ENCODE results near the gene OR6C70.
"Not testable (repeated sequence)": the region's sequence is repeated elsewhere in the genome, so short reads cannot be mapped to it uniquely, and the experiment has no call there.

The OR6C70 gene

GRCh38 chr12:55470088-55470829 lies at the start of gene OR6C70:
OR6C70 (minus strand) TSS chr12:55470138; CDS start chr12:55470138, 0 bp downstream.
- no peak for DNase-seq (ENCODE audit: low spot score)

DNA sequence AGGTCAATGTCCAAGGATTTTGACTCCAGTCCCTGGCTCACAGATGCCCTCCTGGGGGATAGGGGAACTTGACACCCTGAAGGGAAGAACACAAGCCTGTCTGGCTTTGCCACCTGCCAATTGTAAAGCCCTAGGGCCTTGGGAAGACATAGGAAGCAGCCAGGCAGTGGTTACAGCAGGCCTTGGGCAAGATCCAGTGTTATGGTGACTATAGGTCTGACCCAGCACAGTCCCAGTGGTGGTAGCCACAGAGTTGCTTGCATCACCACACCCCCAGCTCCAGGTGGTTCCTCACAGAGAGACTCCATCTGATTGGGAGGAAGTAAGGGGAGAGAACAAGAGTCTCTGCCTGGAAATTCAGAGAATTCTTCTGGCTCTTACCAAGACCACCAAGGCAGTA lies 46.5 kb upstream of the OR6C70 start:
- no peak for DNase-seq (ENCODE audit: low spot score)

DNA sequence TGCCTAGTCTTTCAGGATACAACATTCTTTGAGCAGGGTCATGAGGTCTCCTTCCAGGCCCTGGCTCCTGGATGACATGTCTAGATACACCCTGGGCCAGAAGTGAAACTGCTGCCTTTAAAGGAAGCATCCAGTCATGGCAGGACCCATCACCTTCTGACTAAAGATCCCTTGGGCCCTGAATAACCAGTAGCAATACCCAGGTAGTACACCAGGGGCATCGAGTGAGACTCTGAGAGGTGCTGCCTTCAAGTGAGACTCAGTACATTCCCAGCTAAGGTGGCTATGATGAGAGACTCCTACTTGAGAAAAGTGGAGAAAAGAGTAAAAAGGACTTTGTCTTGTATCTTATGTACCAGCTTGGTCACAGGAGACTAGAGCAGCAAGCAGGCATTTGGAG lies 45.8 kb upstream of the OR6C70 start:
- no peak for DNase-seq (ENCODE audit: low spot score)

DNA sequence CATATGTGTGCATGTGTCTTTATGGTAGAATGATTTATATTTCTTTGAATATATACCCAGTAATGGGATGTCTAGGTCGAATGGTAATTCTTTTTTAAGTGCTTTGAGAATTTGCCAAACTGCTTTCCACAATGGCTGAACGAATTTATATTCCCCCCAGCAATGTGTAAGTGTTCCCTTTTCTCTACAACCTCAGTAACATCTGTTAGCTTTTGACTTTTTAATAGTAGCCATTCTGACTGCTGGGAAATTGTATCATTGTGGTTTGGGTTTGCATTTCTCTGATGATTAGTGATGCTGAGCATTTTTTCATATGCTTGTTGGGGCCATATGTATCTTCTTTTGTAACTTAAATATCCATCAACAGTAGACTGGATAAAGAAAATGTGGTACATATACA lies 31.7 kb upstream of the OR6C70 start:
- no peak for DNase-seq (ENCODE audit: low spot score)

DNA sequence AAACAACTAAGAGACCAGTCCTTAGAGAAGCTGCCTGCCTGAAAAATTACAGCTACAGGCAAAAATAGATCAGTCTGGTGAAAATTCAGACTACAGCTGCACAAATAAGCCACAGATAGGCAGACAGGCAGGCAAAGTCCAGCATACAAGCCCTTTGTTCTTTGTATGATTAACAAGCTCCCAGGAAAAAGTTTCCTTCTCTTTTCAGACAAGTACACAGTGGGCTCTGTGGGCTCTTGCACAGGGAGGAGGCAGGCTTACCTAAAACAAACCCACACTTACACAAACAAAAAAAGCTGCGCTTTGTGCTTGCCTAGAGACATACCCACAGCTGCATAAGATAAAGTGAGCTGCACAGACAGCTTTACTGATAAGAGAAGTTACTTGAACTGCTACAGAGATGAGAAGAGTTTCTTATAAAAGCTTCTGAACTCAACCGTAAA lies 29.9 kb upstream of the OR6C70 start:
- no peak for DNase-seq (ENCODE audit: low spot score)

- no peak for DNase-seq (ENCODE audit: low spot score)
Measured at GRCh38 chr12:55499231-55499630, 29.3 kb upstream of the OR6C70 start.

DNA sequence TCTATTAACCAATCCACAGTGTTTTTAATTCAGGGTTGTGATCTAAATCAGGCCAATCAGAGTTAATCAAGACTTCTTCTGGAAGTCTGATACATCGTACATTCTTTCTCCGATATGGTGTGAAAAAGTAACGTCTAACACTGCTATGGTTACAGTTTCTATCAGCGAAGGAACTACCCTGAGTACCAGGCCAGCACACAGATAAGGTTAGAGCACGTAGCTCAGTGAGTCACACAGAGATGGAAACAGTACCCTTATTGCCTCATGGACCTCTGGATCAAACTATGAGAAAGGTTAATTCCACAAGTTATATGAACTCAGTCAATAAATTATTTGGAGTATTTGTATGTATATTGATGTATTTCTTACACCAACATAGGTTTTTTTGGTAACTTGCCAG lies 25.6 kb upstream of the OR6C70 start:
- DNase-seq (ENCODE audit: low spot score), result no peak

- DNase-seq (ENCODE audit: low spot score), result no peak
Measured at GRCh38 chr12:55492078-55492477, 22.1 kb upstream of the OR6C70 start, which contains the start of gene OR6C68. OR6C68 (plus strand) TSS chr12:55492378; CDS start chr12:55492378, 0 bp downstream.

GRCh38 chr12:55484284-55484683 lies 14.3 kb upstream of the OR6C70 start:
- not testable (repeated sequence) for DNase-seq (ENCODE audit: low spot score)

- DNase-seq (ENCODE audit: low spot score), result not testable (repeated sequence)
Measured at GRCh38 chr12:55479136-55479535, 9.2 kb upstream of the OR6C70 start.

DNA sequence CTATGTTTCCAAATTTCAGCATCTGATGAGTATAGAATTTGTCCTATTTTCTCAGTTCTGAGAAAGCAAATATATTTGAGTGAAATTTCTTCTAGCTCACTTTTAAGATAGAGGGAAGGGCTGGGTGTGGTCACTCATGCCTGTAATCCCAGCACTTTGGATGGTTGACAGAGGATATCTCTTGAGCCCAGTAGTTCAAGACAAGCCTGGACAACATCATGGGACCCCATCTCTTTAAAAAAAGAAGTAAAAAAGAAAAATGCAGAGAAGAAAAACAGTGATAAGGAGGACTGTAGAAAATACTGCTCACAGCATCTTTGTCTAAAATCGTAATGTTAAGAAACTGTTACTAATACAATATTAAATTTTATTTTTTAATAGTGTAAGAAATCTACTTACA lies 2.3 kb upstream of the OR6C70 start:
- no peak for DNase-seq (ENCODE audit: low spot score)

GRCh38 chr12:55469291-55469690 lies 647 bp downstream of the OR6C70 start:
- DNase-seq (ENCODE audit: low spot score), result no peak

GRCh38 chr12:55467836-55468235 lies 2.1 kb downstream of the OR6C70 start:
- no peak for DNase-seq (ENCODE audit: low spot score)

- DNase-seq (ENCODE audit: low spot score), result not testable (repeated sequence)
Measured at GRCh38 chr12:55464926-55465325, 5.0 kb downstream of the OR6C70 start.

- DNase-seq (ENCODE audit: low spot score), result no peak
Measured at GRCh38 chr12:55448825-55449224, 21.1 kb downstream of the OR6C70 start.

GRCh38 chr12:55446326-55446725 lies 23.6 kb downstream of the OR6C70 start:
- DNase-seq (ENCODE audit: low spot score), result no peak

GRCh38 chr12:55445357-55445756 lies 24.6 kb downstream of the OR6C70 start:
- no peak for DNase-seq (ENCODE audit: low spot score)

DNA sequence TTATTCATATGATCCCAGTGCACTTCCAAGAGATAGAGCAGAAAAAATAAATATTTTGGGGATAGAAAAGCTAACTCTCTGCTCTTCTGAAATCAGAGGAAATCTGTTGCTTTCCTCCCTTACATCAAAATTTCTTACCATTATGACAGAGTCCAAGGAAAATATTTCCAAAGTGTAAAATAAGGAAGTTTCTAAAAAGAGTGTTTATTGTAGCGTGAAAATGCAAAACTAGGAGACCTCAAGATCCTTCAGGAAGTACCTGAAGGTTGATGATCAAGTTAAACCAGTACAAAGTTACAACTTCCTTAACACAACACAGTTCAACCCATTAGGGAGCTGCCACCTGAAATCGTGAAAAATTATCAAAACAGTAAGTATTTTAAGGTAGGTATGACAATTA lies 26.2 kb downstream of the OR6C70 start, which contains the start of gene OR6C2:
Gene OR6C2 (plus strand): TSS at position 301 of the 400 bp plus-strand sequence. CDS start 8,138 bp downstream, outside the sequence.
- no peak for DNase-seq (ENCODE audit: low spot score)

DNA sequence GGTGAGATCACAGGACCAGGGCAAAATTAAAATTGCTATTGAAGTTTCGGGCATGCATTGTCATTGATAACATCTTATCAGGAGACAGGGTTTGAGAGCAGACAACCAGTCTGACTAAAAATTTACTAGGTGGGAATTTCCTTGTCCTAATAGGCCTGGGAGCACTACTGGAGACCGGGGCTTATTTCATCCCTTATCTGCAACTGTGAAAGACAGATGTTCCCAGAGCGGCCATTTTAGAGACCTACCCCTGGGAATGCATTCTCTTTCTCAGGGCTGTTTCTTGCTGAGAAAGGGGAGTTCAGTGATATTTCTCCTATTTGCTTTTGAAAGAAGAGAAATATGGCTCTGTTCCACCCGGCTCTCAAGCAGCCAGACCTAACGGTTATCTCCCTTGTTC lies 28.7 kb downstream of the OR6C70 start:
- not testable (repeated sequence) for DNase-seq (ENCODE audit: low spot score)

GRCh38 chr12:55428331-55429243 lies 41.4 kb downstream of the OR6C70 start:
- no peak for DNase-seq (ENCODE audit: low spot score)

DNA sequence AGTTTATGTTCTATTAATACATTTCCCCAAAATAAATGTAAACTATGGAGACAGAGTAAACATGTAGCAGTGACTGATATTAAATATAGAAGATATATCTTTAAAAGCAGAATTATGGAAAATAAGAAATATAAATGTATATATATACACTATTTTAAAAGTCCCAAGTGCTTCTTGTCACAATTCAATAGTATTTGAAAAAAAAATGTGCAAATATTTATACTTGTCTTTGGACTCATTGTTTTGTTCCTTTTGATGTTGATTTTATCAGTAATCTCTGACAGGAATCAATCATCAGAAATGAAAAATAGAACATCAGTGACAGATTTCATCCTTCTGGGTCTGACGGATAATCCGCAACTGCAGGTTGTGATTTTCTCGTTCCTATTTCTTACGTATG lies 44.0 kb downstream of the OR6C70 start, which contains the start of gene OR6C76:
Gene OR6C76 (plus strand): TSS at position 301 of the 400 bp plus-strand sequence. CDS start 0 bp downstream, at position 301.
- no peak for DNase-seq (ENCODE audit: low spot score)

- no peak for DNase-seq (ENCODE audit: low spot score)
Measured at GRCh38 chr12:55420307-55420962, 49.5 kb downstream of the OR6C70 start.

Data from kidney tubule cell (primary cell).